NT2/D1 (cell line): ENCODE data around the gene TBX1.

Source experiments
- SUZ12 ChIP-seq: IDR thresholded peaks from 2 replicates; pipeline ENCODE4 v1.6.1; 2011; ENCODE audit not compliant: insufficient read length, insufficient read depth; ENCODE audit errors: extremely low read depth
- YY1 ChIP-seq: IDR thresholded peaks from 2 replicates; pipeline ENCODE4 v1.6.1; 2011; ENCODE audit not compliant: insufficient read length, insufficient read depth
- ZNF274 ChIP-seq: IDR thresholded peaks from 2 replicates; pipeline ENCODE4 v1.6.1; 2011; ENCODE audit warnings: mild to moderate bottlenecking, low read depth, low read length

GRCh38 chr22:19730655-19731360, 29.8 kb upstream of the TBX1 start:
- TF ChIP-seq ZNF274 (no peak), SUZ12 (no peak), YY1 (no peak)
